ENCODE measurements around the gene NTHL1.

- TF ChIP-seq POLR2A (IDR thresholded peaks at IDR 0.05) (no peak), CTCF (IDR thresholded peaks at IDR 0.05) (no peak), POLR2AphosphoS5 (IDR thresholded peaks at IDR 0.05; ENCODE audit: insufficient read depth in 1 of 2, low read depth in 1 of 2) (no peak)
These were observed 34.1 kb downstream of the NTHL1 start for GRCh38 chr16:2013527-2013926.

Data from vagina (tissue), 2 donors.